HG02678 (cell line): ENCODE results near the gene PKM.

Source experiments
- ATAC-seq: cut with Tn5 transposase; IDR thresholded peaks from one replicate; pipeline ENCODE4 v1.9.1; 2021; ENCODE audit warnings: mild to moderate bottlenecking, moderate library complexity; ENCODE audit not compliant: unreplicated experiment

The PKM gene

GRCh38 chr15:72202302-72202701 lies 28.7 kb downstream of the PKM start:
- ATAC-seq: no peak

- ATAC-seq: no peak
Measured at GRCh38 chr15:72201391-72201921, 29.5 kb downstream of the PKM start.

- no peak for ATAC-seq
Measured at GRCh38 chr15:72200395-72201237, 30.4 kb downstream of the PKM start.

GRCh38 chr15:72199721-72200212 lies 31.2 kb downstream of the PKM start:
- no peak for ATAC-seq

- ATAC-seq: no peak
Measured at GRCh38 chr15:72199205-72199515, 31.8 kb downstream of the PKM start.

GRCh38 chr15:72198356-72199204 lies 32.4 kb downstream of the PKM start:
- no peak for ATAC-seq

GRCh38 chr15:72197460-72198355 lies 33.3 kb downstream of the PKM start, which contains the start of gene GRAMD2A:
TSS of gene GRAMD2A (minus strand) at chr15:72197787.
- no peak for ATAC-seq

GRCh38 chr15:72197041-72197459 lies 33.9 kb downstream of the PKM start:
- ATAC-seq: no peak

GRCh38 chr15:72196409-72197040 lies 34.5 kb downstream of the PKM start:
- no peak for ATAC-seq

- ATAC-seq: no peak
Measured at GRCh38 chr15:72195101-72195511, 35.9 kb downstream of the PKM start.

- ATAC-seq: no peak
Measured at GRCh38 chr15:72193836-72194396, 37.1 kb downstream of the PKM start.

- no peak for ATAC-seq
Measured at GRCh38 chr15:72192416-72192815, 38.6 kb downstream of the PKM start.

GRCh38 chr15:72189250-72189902 lies 41.6 kb downstream of the PKM start:
- ATAC-seq: no peak

- ATAC-seq: no peak
Measured at GRCh38 chr15:72184165-72184811, 46.7 kb downstream of the PKM start.

GRCh38 chr15:72183781-72184164 lies 47.2 kb downstream of the PKM start:
- ATAC-seq: no peak

GRCh38 chr15:72182673-72183072 lies 48.3 kb downstream of the PKM start:
- no peak for ATAC-seq

- no peak for ATAC-seq
Measured at GRCh38 chr15:72182244-72182643, 48.7 kb downstream of the PKM start.

GRCh38 chr15:72180761-72181324 lies 50.1 kb downstream of the PKM start:
- no peak for ATAC-seq
